Measurements from ENCODE around the gene NTF3. TPM values are rescaled to one million over a fixed set of nuclear protein-coding genes. Genes with fewer than 3 reads are reported as not detected.

Gene NTF3
- total and polyA plus RNA-seq, 2 of the 8 experiments (the other 6 are each of a cell fraction or from before 2014, with no cell fraction given) = 1.4 to 2.3 TPM

- H3K23me2 ChIP-seq (ENCODE audit: low read depth, low read length) = no peaks in the 10 kb centered on the region
- no peak overlapping the region for H3K56ac ChIP-seq (replicated peaks; ENCODE audit: insufficient read length, low read depth, low read length)
- no peak overlapping the region for H3K14ac ChIP-seq (ENCODE audit: insufficient read length)
- H3K79me1 ChIP-seq (ENCODE audit: low read depth, low read length) = no peaks in the 10 kb centered on the region
- no peak overlapping the region for H2BK20ac ChIP-seq (ENCODE audit: low read length)
- H2AFZ ChIP-seq (ENCODE audit: low read length) = no peak overlapping the region
- H3K4me2 ChIP-seq (ENCODE audit: insufficient read depth in 1 of 2, low read depth in 2 of 2, low read length in 2 of 2) = no peak overlapping the region
- no peak overlapping the region for H3K4me3 ChIP-seq (ENCODE audit: extremely low read depth in 1 of 4, insufficient read depth in 2 of 4, low read depth in 3 of 4, low read length in 4 of 4)
- H3K27ac ChIP-seq (ENCODE audit: low read depth, low read length) = no peak overlapping the region
- H3K9ac ChIP-seq (replicated peaks in 1 of 4; ENCODE audit: extremely low read depth in 1 of 4, low read depth in 3 of 4, low read length in 3 of 4) = no peak overlapping the region
- FAIRE-seq = no peak
- no peak overlapping the region for H2BK12ac ChIP-seq (ENCODE audit: low read depth, low read length)
- no peaks in the 10 kb centered on the region for H3K27me3 ChIP-seq (replicated peaks in 1 of 4; ENCODE audit: control insufficient read depth in 3 of 4, extremely low read depth in 1 of 4, insufficient read depth in 3 of 4, low read length in 3 of 4)
- 88% methylated on average over 12 of the region's 12 CpGs; no CpG with 5 or more reads in 1 of the 2 experiments for WGBS, 2 experiments (ENCODE audit: extremely low coverage in 1 of 2, insufficient coverage in 1 of 2, insufficient read length in 1 of 2, insufficient replicate concordance in 2 of 2, low coverage in 1 of 2, low lambda C conversion rate in 2 of 2, missing lambda C conversion rate in 1 of 2)
- no peaks in the 10 kb centered on the region for H3K4me1 ChIP-seq (replicated peaks in 1 of 4; ENCODE audit: control insufficient read depth in 3 of 4, insufficient read depth in 4 of 4, low read length in 3 of 4)
- H4K8ac ChIP-seq (ENCODE audit: extremely low read depth, insufficient read depth, low read length) = no peak overlapping the region
- DNase-seq (ENCODE audit: low read depth in 1 of 2, low spot score in 2 of 2) = peak in 1 of 2 experiments; percentile 20
- no peak overlapping the region for H2BK15ac ChIP-seq (ENCODE audit: low read length)
- no peak overlapping the region for H3K23ac ChIP-seq (ENCODE audit: insufficient read length)
- H3K36me3 ChIP-seq (ENCODE audit: control insufficient read depth in 2 of 4, insufficient read depth in 4 of 4, low read length in 3 of 4) = no peaks in the 10 kb centered on the region
- POLR2A ChIA-PET (ENCODE audit: partially characterized antibody) = no interaction called here
- no peaks in the 10 kb centered on the region for H3K79me2 ChIP-seq (ENCODE audit: control insufficient read depth in 1 of 2, insufficient read depth in 2 of 2, low read length in 2 of 2)
- no peaks in the 10 kb centered on the region for H4K20me1 ChIP-seq (replicated peaks in 1 of 2; ENCODE audit: control insufficient read depth in 1 of 2, insufficient read depth in 2 of 2, low read length in 2 of 2)
- H3K4ac ChIP-seq (replicated peaks; ENCODE audit: insufficient read length, low read depth, low read length) = no peak overlapping the region
- H3K9me3 ChIP-seq (ENCODE audit: insufficient read depth in 2 of 2, low read depth in 1 of 2, low read length in 1 of 2) = no peaks in the 10 kb centered on the region
- H3K18ac ChIP-seq (ENCODE audit: extremely low read depth, low read length) = no peak overlapping the region
- H2AK5ac ChIP-seq (ENCODE audit: low read depth, low read length) = peak overlapping the region; percentile 46; the same call in 1 of the 2 replicates
- H4K91ac ChIP-seq (replicated peaks; ENCODE audit: insufficient read length, low read length) = no peak overlapping the region
- no peak overlapping the region for H2BK120ac ChIP-seq (replicated peaks; ENCODE audit: low read depth, low read length)
- H4K5ac ChIP-seq (ENCODE audit: insufficient read length, low read depth, low read length) = no peak overlapping the region
- CTCF ChIA-PET (ENCODE audit: partially characterized antibody) = interaction anchor here (1.4 to 3.1 kb wide), 4 partner anchors 11 to 31 kb away, joined by 3 to 11 read pairs (median 4); no protein-coding TSS in a partner anchor
- no peak overlapping the region for H2BK5ac ChIP-seq (ENCODE audit: low read depth, low read length)
- TF ChIP-seq ATF2 (IDR thresholded peaks at IDR 0.05; ENCODE audit: low read length) = no peak
- TF ChIP-seq TAF1 (IDR thresholded peaks at IDR 0.05; ENCODE audit: low read depth, low read length) = no peak
- no peak for TF ChIP-seq HDAC6 (IDR thresholded peaks at IDR 0.05; ENCODE audit: low read depth, low read length)
- no peak for TF ChIP-seq TBP (IDR thresholded peaks at IDR 0.05; ENCODE audit: low read depth, low read length)
- TF ChIP-seq BCL11A (IDR thresholded peaks at IDR 0.05; ENCODE audit: low read depth in 2 of 2, low read length in 2 of 2) = no peak
- TF ChIP-seq SIRT6 (IDR thresholded peaks at IDR 0.05; ENCODE audit: low read length) = no peak
- TF ChIP-seq SIX5 (IDR thresholded peaks at IDR 0.05; ENCODE audit: low read depth, low read length) = no peak
- no peak for TF ChIP-seq CREB1 (IDR thresholded peaks at IDR 0.05)
- TF ChIP-seq, protein P1, sequence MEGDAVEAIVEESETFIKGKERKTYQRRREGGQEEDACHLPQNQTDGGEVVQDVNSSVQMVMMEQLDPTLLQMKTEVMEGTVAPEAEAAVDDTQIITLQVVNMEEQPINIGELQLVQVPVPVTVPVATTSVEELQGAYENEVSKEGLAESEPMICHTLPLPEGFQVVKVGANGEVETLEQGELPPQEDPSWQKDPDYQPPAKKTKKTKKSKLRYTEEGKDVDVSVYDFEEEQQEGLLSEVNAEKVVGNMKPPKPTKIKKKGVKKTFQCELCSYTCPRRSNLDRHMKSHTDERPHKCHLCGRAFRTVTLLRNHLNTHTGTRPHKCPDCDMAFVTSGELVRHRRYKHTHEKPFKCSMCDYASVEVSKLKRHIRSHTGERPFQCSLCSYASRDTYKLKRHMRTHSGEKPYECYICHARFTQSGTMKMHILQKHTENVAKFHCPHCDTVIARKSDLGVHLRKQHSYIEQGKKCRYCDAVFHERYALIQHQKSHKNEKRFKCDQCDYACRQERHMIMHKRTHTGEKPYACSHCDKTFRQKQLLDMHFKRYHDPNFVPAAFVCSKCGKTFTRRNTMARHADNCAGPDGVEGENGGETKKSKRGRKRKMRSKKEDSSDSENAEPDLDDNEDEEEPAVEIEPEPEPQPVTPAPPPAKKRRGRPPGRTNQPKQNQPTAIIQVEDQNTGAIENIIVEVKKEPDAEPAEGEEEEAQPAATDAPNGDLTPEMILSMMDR (IDR thresholded peaks at IDR 0.05; ENCODE audit: control extremely low read depth in 1 of 3, insufficient read depth in 1 of 3, low read depth in 1 of 3, low read length in 3 of 3) = no peak
- TF ChIP-seq MAX (IDR thresholded peaks at IDR 0.05) = no peak
Measured at GRCh38 chr12:5524116-5524768, 92.3 kb downstream of the NTF3 start.
